Trophoblast cell (in vitro differentiated cells and primary cell): ENCODE data around the gene MYO16.

ENCODE experiments used
- DNase-seq, 2 donors: peaks; one replicate each; pipeline ENCODE4 v3.0.0-alpha.2; 2016
- H2AFZ ChIP-seq: 2 replicates; pipeline ENCODE4 v1.6.1; 2013; ENCODE audit warnings: low read length, moderate library complexity, mild to moderate bottlenecking; ENCODE audit not compliant: insufficient read depth, poor library complexity
- H2AK5ac ChIP-seq: 2 replicates; pipeline ENCODE4 v1.6.1; 2013; ENCODE audit warnings: mild to moderate bottlenecking, low read length
- H2BK120ac ChIP-seq: 2 replicates; pipeline ENCODE4 v1.6.1; 2013; ENCODE audit warnings: low read length, mild to moderate bottlenecking, moderate library complexity; ENCODE audit not compliant: insufficient read depth, poor library complexity
- H2BK12ac ChIP-seq: 2 replicates; pipeline ENCODE4 v1.6.1; 2013; ENCODE audit warnings: mild to moderate bottlenecking, low read length, moderate library complexity
- H2BK5ac ChIP-seq: 2 replicates; pipeline ENCODE4 v1.6.1; 2013; ENCODE audit warnings: low read length, low read depth, moderate library complexity, mild to moderate bottlenecking; ENCODE audit not compliant: poor library complexity
- H3K14ac ChIP-seq: 2 replicates; pipeline ENCODE4 v1.6.1; 2013; ENCODE audit warnings: mild to moderate bottlenecking, low read length
- H3K18ac ChIP-seq: 2 replicates; pipeline ENCODE4 v1.6.1; 2013; ENCODE audit warnings: mild to moderate bottlenecking, low read length
- H3K23ac ChIP-seq: 2 replicates; pipeline ENCODE4 v1.6.1; 2013; ENCODE audit warnings: low read length
- H3K27ac ChIP-seq: 2 replicates; pipeline ENCODE4 v1.5.1; 2013; ENCODE audit warnings: low read depth, mild to moderate bottlenecking, inconsistent platforms, low read length, moderate library complexity
- H3K27me3 ChIP-seq: 2 replicates; pipeline ENCODE4 v1.6.1; 2013; ENCODE audit warnings: inconsistent platforms, mild to moderate bottlenecking, low read length, moderate library complexity; ENCODE audit not compliant: insufficient read depth
- H3K36me3 ChIP-seq, 2 experiments: 1 replicate in 1 of 2; 2 replicates in 1 of 2; pipeline ENCODE4 v1.6.1; 2013; ENCODE audit warnings: low read length in 2 of 2, mild to moderate bottlenecking in 2 of 2, moderate library complexity in 1 of 2; ENCODE audit not compliant: insufficient read depth in 2 of 2, control insufficient read depth in 1 of 2
- H3K4ac ChIP-seq: 2 replicates; pipeline ENCODE4 v1.6.1; 2013; ENCODE audit warnings: low read depth, mild to moderate bottlenecking, low read length, moderate library complexity
- H3K4me1 ChIP-seq, 2 experiments: 1 replicate in 1 of 2; 2 replicates in 1 of 2; pipeline ENCODE4 v1.6.1; 2013; ENCODE audit warnings: low read length in 2 of 2, mild to moderate bottlenecking in 2 of 2, moderate library complexity in 1 of 2; ENCODE audit not compliant: insufficient read depth in 2 of 2, control insufficient read depth in 1 of 2
- H3K4me2 ChIP-seq: 2 replicates; pipeline ENCODE4 v1.6.1; 2013; ENCODE audit warnings: inconsistent platforms, mild to moderate bottlenecking, low read length, moderate library complexity
- H3K4me3 ChIP-seq: 2 replicates; pipeline ENCODE4 v1.5.1; 2013; ENCODE audit warnings: mild to moderate bottlenecking, low read depth, low read length, inconsistent platforms
- H3K79me1 ChIP-seq: one replicate; pipeline ENCODE4 v1.6.1; 2013; ENCODE audit warnings: low read length
- H3K79me2 ChIP-seq: 2 replicates; pipeline ENCODE4 v1.6.1; 2013; ENCODE audit warnings: low read length, mild to moderate bottlenecking; ENCODE audit not compliant: control insufficient read depth, insufficient read depth, poor library complexity
- H3K9ac ChIP-seq: 2 replicates; pipeline ENCODE4 v1.6.1; 2013; ENCODE audit warnings: mild to moderate bottlenecking, low read length
- H3K9me3 ChIP-seq: 2 replicates; pipeline ENCODE4 v1.6.1; 2013; ENCODE audit warnings: low read depth, mild to moderate bottlenecking, control low read depth, inconsistent platforms, low read length; ENCODE audit not compliant: insufficient read depth
- H4K12ac ChIP-seq: 2 replicates; pipeline ENCODE4 v1.6.1; 2013; ENCODE audit warnings: low read depth, mild to moderate bottlenecking, low read length, moderate library complexity
- H4K8ac ChIP-seq: 2 replicates; pipeline ENCODE4 v1.6.1; 2013; ENCODE audit warnings: low read depth, mild to moderate bottlenecking, low read length, moderate library complexity
- H4K91ac ChIP-seq: one replicate; pipeline ENCODE4 v1.6.1; 2013; ENCODE audit warnings: low read depth, mild to moderate bottlenecking, low read length, moderate library complexity
- WGBS: extraction: QIAGEN DNeasy Blood & Tissue Kit; methylation state at CpG from one replicate; pipeline ENCODE4 v1.1.7; 2013; ENCODE audit warnings: missing lambda C conversion rate; ENCODE audit not compliant: insufficient read length, insufficient coverage; ENCODE audit errors: extremely low coverage; 5-methylcytosine and 5-hydroxymethylcytosine counted together

The MYO16 gene

DNA sequence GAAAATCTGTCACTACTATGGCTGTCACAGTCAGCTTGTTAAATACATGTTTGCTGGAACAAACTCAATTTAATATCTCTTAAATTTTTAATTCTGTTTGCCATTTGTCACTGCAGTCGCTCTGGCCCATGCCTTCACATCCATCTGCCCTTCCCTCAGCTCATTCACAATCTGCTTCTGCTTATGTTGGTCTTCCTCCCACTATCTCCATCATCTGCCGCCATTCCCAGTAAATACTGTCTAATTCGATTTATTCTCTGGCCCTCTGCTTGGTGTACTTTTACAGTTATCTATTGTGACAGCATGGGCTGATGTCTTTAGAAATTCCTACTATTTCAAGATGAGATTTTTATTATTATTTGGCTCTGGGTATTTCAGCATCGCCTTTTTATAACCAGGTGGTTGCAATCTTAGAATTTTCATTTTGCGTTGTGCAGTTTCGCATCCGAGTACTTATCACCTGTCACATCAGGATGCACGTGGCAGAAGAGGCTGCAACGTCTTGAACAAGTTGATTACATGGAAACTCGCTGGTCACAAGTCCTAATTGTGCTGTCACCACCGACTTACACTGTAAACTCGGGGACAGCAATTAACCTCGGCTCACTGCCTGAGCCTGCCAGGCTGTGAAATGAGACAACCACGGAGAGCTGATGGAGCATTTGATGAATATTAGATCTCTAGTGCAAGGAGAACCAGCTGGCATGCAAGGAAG is 158.4 kb downstream of the MYO16 start:
- Histone ChIP-seq H4K91ac (no peak overlapping the region), H3K18ac (no peak overlapping the region), H2AK5ac (no peak overlapping the region), H2BK120ac (no peak overlapping the region), H3K79me1 (no peaks in the 10 kb centered on the region), H3K9me3 (no peaks in the 10 kb centered on the region), H3K4me1 (no peaks in the 10 kb centered on the region), H3K4ac (no peak overlapping the region), H2BK12ac (no peak overlapping the region), H3K36me3 (peaks cover 0 to 1% of the 10 kb centered on the region in 2 experiments), H3K27me3 (no peaks in the 10 kb centered on the region), H3K14ac (no peak overlapping the region), H3K4me3 (no peak overlapping the region), H2AFZ (no peak overlapping the region), H3K9ac (no peak overlapping the region), H3K27ac (no peak overlapping the region), H4K12ac (no peak overlapping the region), H3K23ac (no peak overlapping the region), H2BK5ac (no peak overlapping the region), H3K79me2 (no peaks in the 10 kb centered on the region), H4K8ac (no peak overlapping the region), H3K4me2 (no peak overlapping the region)
- no peak for DNase-seq
- WGBS, result no CpG with 5 or more reads among the region's 14 CpGs

DNA sequence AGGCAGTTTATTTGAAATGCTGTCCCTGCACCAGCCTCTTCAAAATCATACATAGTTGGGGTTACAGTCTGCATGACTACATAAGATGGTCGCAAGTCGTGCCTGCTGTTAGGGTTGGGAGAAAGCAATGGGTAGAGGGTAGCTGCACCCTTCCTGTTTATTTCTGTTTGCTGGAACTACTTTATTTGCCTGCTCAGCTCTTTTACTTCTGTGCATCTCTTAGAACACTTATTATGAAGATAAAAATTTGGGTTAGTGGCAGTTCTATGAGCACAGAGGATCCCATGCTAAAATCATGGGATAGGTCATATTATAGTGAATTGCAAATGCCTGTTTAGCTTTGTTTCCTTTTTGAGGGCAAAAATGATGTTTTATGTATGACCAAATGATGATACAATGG is 160.1 kb downstream of the MYO16 start:
- DNase-seq, result no peak
- H3K27me3 ChIP-seq, result no peaks in the 10 kb centered on the region
- no peak overlapping the region for H4K8ac ChIP-seq
- no peaks in the 10 kb centered on the region for H3K36me3 ChIP-seq
- no peak overlapping the region for H3K23ac ChIP-seq
- H2BK120ac ChIP-seq, result no peak overlapping the region
- no peak overlapping the region for H3K4me2 ChIP-seq
- no peak overlapping the region for H3K9ac ChIP-seq
- no peak overlapping the region for H3K18ac ChIP-seq
- H4K91ac ChIP-seq, result no peak overlapping the region
- WGBS, result no CpG with 5 or more reads among the region's 2 CpGs
- no peak overlapping the region for H3K14ac ChIP-seq
- H3K79me2 ChIP-seq, result no peaks in the 10 kb centered on the region
- H3K4ac ChIP-seq, result no peak overlapping the region
- no peak overlapping the region for H3K27ac ChIP-seq
- no peak overlapping the region for H2BK5ac ChIP-seq
- H3K9me3 ChIP-seq, result no peaks in the 10 kb centered on the region
- no peak overlapping the region for H3K4me3 ChIP-seq
- no peaks in the 10 kb centered on the region for H3K79me1 ChIP-seq
- H2AFZ ChIP-seq, result no peak overlapping the region
- no peak overlapping the region for H2BK12ac ChIP-seq
- H4K12ac ChIP-seq, result no peak overlapping the region
- no peaks in the 10 kb centered on the region for H3K4me1 ChIP-seq
- no peak overlapping the region for H2AK5ac ChIP-seq

DNA sequence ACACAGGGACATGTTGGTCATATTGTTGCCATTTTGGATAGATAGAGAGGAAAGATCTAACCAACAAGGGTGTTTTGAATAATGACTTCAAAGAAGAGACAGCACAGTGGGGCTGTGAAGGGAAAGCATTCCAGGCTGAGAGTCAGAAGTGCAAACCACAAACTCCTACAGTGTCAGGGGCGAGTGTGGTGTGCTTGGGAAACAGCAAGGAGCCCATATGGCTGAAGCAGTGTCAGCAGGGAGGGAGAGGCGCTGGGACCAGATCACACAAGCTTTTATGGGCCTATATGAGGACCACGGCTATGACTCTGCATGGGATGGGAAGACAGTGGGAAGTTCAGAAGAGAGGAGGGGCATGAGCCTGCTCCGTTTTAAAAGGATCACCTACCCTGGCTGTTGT is 166.4 kb downstream of the MYO16 start:
- H2BK12ac ChIP-seq, result no peak overlapping the region
- no peak overlapping the region for H3K4ac ChIP-seq
- no peak overlapping the region for H3K4me2 ChIP-seq
- no peak for DNase-seq
- WGBS, result no CpG with 5 or more reads among the region's 4 CpGs
- H2BK120ac ChIP-seq, result no peak overlapping the region
- H3K23ac ChIP-seq, result no peak overlapping the region
- no peak overlapping the region for H4K8ac ChIP-seq
- H3K4me3 ChIP-seq, result no peak overlapping the region
- H3K27me3 ChIP-seq, result no peaks in the 10 kb centered on the region
- H3K36me3 ChIP-seq, result no peaks in the 10 kb centered on the region
- H2AFZ ChIP-seq, result no peak overlapping the region
- no peak overlapping the region for H3K9ac ChIP-seq
- no peak overlapping the region for H2BK5ac ChIP-seq
- H4K91ac ChIP-seq, result no peak overlapping the region
- no peak overlapping the region for H3K18ac ChIP-seq
- H3K9me3 ChIP-seq, result no peaks in the 10 kb centered on the region
- no peak overlapping the region for H4K12ac ChIP-seq
- H3K79me1 ChIP-seq, result no peaks in the 10 kb centered on the region
- H3K4me1 ChIP-seq, result no peaks in the 10 kb centered on the region
- H3K14ac ChIP-seq, result no peak overlapping the region
- no peaks in the 10 kb centered on the region for H3K79me2 ChIP-seq
- no peak overlapping the region for H2AK5ac ChIP-seq
- H3K27ac ChIP-seq, result no peak overlapping the region

DNA sequence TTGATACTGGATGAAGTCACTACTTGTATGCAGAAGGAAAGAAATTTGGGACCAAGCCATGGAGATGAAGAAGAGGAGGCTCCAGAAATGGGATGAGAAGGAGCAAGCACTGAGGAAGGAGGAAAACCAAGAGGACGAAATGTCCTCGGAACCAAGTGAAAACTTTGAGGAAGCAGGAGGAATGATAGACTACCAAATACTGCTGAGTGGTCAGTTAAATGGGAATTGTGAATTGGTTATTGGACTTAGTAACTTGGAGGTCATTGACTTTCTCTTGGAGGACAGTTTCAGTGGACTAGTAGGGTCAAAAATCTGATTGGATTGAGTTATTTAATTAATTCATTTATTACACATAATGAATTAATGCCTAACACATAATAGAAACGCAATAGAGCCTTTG is 167.9 kb downstream of the MYO16 start:
- Histone ChIP-seq H3K79me1 (no peaks in the 10 kb centered on the region), H3K79me2 (no peaks in the 10 kb centered on the region), H3K4me2 (no peak overlapping the region), H3K27ac (no peak overlapping the region), H3K9me3 (no peaks in the 10 kb centered on the region), H3K9ac (no peak overlapping the region), H2AK5ac (no peak overlapping the region), H2BK12ac (no peak overlapping the region), H3K14ac (no peak overlapping the region), H2BK120ac (no peak overlapping the region), H3K36me3 (no peaks in the 10 kb centered on the region), H4K91ac (no peak overlapping the region), H3K27me3 (no peaks in the 10 kb centered on the region), H2BK5ac (no peak overlapping the region), H4K12ac (no peak overlapping the region), H3K4me3 (no peak overlapping the region), H4K8ac (no peak overlapping the region), H3K4ac (no peak overlapping the region), H2AFZ (no peak overlapping the region), H3K4me1 (no peaks in the 10 kb centered on the region), H3K23ac (no peak overlapping the region), H3K18ac (no peak overlapping the region)
- no CpG with 5 or more reads among the region's 3 CpGs for WGBS
- no peak for DNase-seq
